ENCODE data around the gene SLC4A11.

DNA sequence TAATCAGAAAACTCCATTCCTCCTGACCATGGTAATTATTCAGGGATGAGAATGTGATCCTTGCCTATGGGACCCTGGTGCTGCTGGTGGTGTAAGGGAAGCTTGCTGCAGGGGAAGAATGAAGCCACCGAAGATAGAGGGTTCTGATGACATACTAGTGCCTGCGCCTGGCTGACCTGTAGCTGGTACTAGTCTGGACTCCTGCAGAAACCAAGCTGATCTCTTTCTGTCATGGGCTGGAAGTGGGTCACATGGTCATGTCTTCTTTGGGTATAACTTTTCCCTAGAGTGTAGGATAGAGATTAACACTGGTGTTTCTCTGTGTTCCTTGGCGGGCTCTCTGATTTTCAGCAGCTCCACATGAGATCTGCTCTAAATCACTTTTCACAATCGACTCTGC, 8.6 kb upstream of the SLC4A11 start:
- TF ChIP-seq, protein P1, sequence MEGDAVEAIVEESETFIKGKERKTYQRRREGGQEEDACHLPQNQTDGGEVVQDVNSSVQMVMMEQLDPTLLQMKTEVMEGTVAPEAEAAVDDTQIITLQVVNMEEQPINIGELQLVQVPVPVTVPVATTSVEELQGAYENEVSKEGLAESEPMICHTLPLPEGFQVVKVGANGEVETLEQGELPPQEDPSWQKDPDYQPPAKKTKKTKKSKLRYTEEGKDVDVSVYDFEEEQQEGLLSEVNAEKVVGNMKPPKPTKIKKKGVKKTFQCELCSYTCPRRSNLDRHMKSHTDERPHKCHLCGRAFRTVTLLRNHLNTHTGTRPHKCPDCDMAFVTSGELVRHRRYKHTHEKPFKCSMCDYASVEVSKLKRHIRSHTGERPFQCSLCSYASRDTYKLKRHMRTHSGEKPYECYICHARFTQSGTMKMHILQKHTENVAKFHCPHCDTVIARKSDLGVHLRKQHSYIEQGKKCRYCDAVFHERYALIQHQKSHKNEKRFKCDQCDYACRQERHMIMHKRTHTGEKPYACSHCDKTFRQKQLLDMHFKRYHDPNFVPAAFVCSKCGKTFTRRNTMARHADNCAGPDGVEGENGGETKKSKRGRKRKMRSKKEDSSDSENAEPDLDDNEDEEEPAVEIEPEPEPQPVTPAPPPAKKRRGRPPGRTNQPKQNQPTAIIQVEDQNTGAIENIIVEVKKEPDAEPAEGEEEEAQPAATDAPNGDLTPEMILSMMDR (IDR thresholded peaks at IDR 0.05 in 4 of 5, conservative IDR thresholded peaks at IDR 0.05 in 1 of 5), result no peak
- TF ChIP-seq POLR2A (IDR thresholded peaks at IDR 0.05), result no peak

Data from gastrocnemius medialis (tissue), 4 donors.